Thyroid gland (tissue), 4 donors: ENCODE measurements around the gene TMPO. TPM values are rescaled to one million over a fixed set of nuclear protein-coding genes. Genes with fewer than 3 reads are reported as not detected.
"Not testable (repeated sequence)": the region's sequence is repeated elsewhere in the genome, so short reads cannot be mapped to it uniquely, and the experiment has no call there.

Experiments
- DNase-seq, 2 donors: peaks; one replicate each; pipeline ENCODE4 v3.0.0-alpha.2; 2019
- H3K27ac ChIP-seq, 3 donors: fragments of 200-600 bp; sonication (generic); 1 replicate in 2 of 3; 2 replicates in 1 of 3; pipeline ENCODE4 v1.5.1; 2016 to 2019; ENCODE audit warnings: mild to moderate bottlenecking in 1 of 3, moderate library complexity in 1 of 3
- H3K27me3 ChIP-seq: fragments of 200-600 bp; sonication (generic); one replicate; pipeline ENCODE4 v1.5.1; 2019
- H3K36me3 ChIP-seq, 2 donors: fragments of 200-600 bp; sonication (generic); one replicate each; pipeline ENCODE4 v1.5.1; 2016 to 2019
- H3K4me1 ChIP-seq, 2 donors: fragments of 200-600 bp; sonication (generic); one replicate each; pipeline ENCODE4 v1.5.1; 2017 to 2019
- H3K4me3 ChIP-seq, 3 donors: fragments of 200-600 bp; sonication (generic); replicated peaks in 1 of 3; 1 replicate in 2 of 3; 2 replicates in 1 of 3; pipeline ENCODE4 v1.5.1; 2016; ENCODE audit warnings: mild to moderate bottlenecking in 1 of 3
- H3K9me3 ChIP-seq: fragments of 200-600 bp; sonication (generic); one replicate; pipeline ENCODE4 v1.5.1; 2017
- CTCF ChIP-seq, 6 experiments: fragments of 200-600 bp in 3 of 6; fragments of 450-650 bp in 3 of 6; sonication (generic) in 3 of 6; IDR thresholded peaks; one replicate each; pipeline ENCODE4 v1.5.1; 2016 to 2019; ENCODE audit warnings: antibody characterized with exemption in 6 of 6, mild to moderate bottlenecking in 2 of 6, inconsistent platforms in 1 of 6, moderate library complexity in 1 of 6
- POLR2A ChIP-seq, 2 donors: fragments of 450-650 bp; IDR thresholded peaks; one replicate each; pipeline ENCODE4 v1.6.1; 2017; ENCODE audit warnings: antibody characterized with exemption in 2 of 2, mild to moderate bottlenecking in 2 of 2, moderate library complexity in 1 of 2
- WGBS, 2 donors: methylation state at CpG; one replicate each; pipeline ENCODE4 v1.1.5; 2017; 5-methylcytosine and 5-hydroxymethylcytosine counted together
- intact Hi-C: fragments of 100-400 bp; cut with DNase I; formaldehyde crosslinking; loops from one replicate; pipeline ENCODE4 v1.15.1; 2023
- total RNA-seq, 4 donors: library from RNA; depleted of rRNA; stranded (reverse); fragments of >200 nt; gene quantifications; one replicate each; pipeline ENCODE4 v1.2.3, GENCODE V29; 2016

Gene TMPO
- total RNA-seq, 4 donors from 2014 or later = 47.3 to 57.6 (median 55.6) TPM

DNA sequence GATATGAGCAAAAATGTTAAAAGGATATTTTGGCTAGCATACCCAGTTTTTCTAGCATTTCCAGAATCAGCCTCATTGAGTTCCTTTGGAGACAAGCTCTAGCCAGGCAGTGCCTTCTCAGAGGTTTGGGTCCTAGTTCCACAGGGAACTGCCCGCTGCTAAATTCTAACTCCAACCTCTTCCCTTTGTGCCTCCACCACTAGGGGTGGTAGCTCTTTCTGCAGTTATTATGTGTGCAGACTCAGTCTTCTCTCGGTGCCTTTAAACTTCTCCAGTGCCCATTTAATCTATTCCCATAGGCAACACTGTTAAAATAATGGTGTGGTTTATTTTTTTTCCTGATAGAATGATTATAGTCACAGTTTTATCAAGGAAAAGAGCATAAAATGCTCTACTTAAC lies 56.6 kb downstream of the TMPO start:
- H3K4me1 ChIP-seq = no peaks in the 10 kb centered on the region
- intact Hi-C loops = no loop called here
- no peaks in the 10 kb centered on the region for H3K27me3 ChIP-seq
- no peak for DNase-seq
- 63 to 85% methylated on average over 2 of the region's 2 CpGs for WGBS, 2 donors
- no peak overlapping the region for H3K27ac ChIP-seq
- TF ChIP-seq POLR2A (IDR thresholded peaks at IDR 0.05) (no peak), CTCF (IDR thresholded peaks at IDR 0.05) (no peak)
- H3K9me3 ChIP-seq = no peaks in the 10 kb centered on the region
- H3K4me3 ChIP-seq = no peak overlapping the region
- H3K36me3 ChIP-seq = no peaks in the 10 kb centered on the region

GRCh38 chr12:98574110-98574509 lies 58.7 kb downstream of the TMPO start:
- Histone ChIP-seq H3K36me3 (no peaks in the 10 kb centered on the region), H3K9me3 (no peaks in the 10 kb centered on the region), H3K4me3 (no peak overlapping the region), H3K4me1 (no peaks in the 10 kb centered on the region), H3K27ac (no peak overlapping the region), H3K27me3 (no peaks in the 10 kb centered on the region)
- WGBS, 2 donors = 79 to 89% methylated on average over 1 of the region's 1 CpG
- intact Hi-C loops = no loop called here
- DNase-seq = no peak
- TF ChIP-seq POLR2A (IDR thresholded peaks at IDR 0.05) = no peak
- no peak for TF ChIP-seq CTCF (IDR thresholded peaks at IDR 0.05)

DNA sequence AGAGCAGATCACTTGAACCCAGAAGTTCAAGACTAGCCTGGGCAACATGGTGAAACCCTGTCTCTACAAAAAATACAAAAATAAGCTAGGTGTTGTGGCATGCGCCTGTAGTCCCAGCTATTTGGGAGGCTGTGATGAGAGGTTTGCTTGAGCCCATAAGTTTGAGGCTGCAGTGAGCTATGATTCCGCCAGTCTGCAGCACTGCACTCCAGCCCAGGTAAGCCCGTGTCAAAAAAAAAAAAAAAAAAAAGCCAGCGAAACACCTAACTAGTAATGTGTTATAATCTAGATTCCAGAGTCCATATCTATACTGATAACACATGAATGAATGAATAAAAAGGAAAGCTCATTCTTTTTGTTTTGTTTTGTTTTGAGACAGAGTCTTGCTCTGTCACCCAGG lies 59.6 kb downstream of the TMPO start:
- Histone ChIP-seq H3K36me3 (no peaks in the 10 kb centered on the region), H3K4me1 (no peaks in the 10 kb centered on the region), H3K27me3 (no peaks in the 10 kb centered on the region), H3K4me3 (no peak overlapping the region), H3K27ac (no peak overlapping the region), H3K9me3 (no peaks in the 10 kb centered on the region)
- no peak for DNase-seq
- TF ChIP-seq POLR2A (IDR thresholded peaks at IDR 0.05) (no peak), CTCF (IDR thresholded peaks at IDR 0.05) (no peak)
- intact Hi-C loops = no loop called here
- WGBS, 2 donors = 91 to 98% methylated on average over 4 of the region's 4 CpGs

DNA sequence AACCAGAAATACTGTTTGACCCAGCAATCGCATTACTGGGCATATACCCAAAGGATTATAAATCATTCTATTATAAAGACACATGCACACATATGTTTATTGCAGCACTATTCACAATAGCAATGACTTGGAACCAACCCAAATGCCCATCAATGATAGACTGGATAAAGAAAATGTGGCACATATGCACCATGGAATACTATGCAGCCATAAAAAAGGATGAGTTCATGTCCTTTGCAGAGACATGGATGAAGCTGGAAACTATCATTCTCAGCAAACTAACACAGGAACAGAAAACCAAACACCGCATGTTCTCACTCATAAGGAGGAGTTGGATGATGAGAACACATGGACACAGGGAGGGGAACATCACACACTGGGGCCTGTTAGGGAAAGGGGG lies 61.4 kb downstream of the TMPO start:
- 97 to 99% methylated on average over 2 of the region's 2 CpGs for WGBS, 2 donors
- H3K4me3 ChIP-seq, H3K9me3 ChIP-seq, intact Hi-C loops, DNase-seq, H3K27ac ChIP-seq, H3K27me3 ChIP-seq, H3K36me3 ChIP-seq, H3K4me1 ChIP-seq: not testable (repeated sequence)

DNA sequence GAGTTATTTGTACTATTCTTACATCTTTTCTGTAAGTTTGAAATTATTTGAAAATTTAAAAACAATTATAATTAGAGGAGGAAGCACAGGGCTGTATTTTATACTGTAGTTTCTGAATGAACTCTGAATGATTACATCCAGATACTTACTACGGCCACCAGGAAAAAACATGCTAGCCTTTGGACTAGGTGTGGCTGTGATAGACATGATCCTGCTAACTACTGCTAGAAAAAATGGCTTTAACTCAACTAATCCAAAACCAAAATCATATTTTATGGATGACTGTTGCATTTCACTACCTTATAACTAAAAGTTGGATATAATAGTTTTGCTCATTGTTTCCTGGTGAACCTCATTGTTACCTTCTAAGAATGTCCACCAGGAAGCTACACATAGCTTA lies 63.0 kb downstream of the TMPO start:
- no peak overlapping the region for H3K4me3 ChIP-seq
- no peak for DNase-seq
- WGBS, 2 donors = 92 to 93% methylated on average over 1 of the region's 1 CpG
- no peaks in the 10 kb centered on the region for H3K9me3 ChIP-seq
- TF ChIP-seq CTCF (IDR thresholded peaks at IDR 0.05) (no peak), POLR2A (IDR thresholded peaks at IDR 0.05) (no peak)
- no peaks in the 10 kb centered on the region for H3K4me1 ChIP-seq
- H3K36me3 ChIP-seq = no peaks in the 10 kb centered on the region
- intact Hi-C loops = no loop called here
- no peaks in the 10 kb centered on the region for H3K27me3 ChIP-seq
- no peak overlapping the region for H3K27ac ChIP-seq

GRCh38 chr12:98578821-98579220 lies 63.4 kb downstream of the TMPO start:
- Histone ChIP-seq H3K27ac (no peak overlapping the region), H3K36me3 (no peaks in the 10 kb centered on the region), H3K4me1 (no peaks in the 10 kb centered on the region), H3K27me3 (no peaks in the 10 kb centered on the region), H3K4me3 (no peak overlapping the region), H3K9me3 (no peaks in the 10 kb centered on the region)
- DNase-seq = no peak
- intact Hi-C loops = no loop called here
- WGBS, 2 donors = 78 to 88% methylated on average over 2 of the region's 2 CpGs
- TF ChIP-seq CTCF (IDR thresholded peaks at IDR 0.05) (no peak), POLR2A (IDR thresholded peaks at IDR 0.05) (no peak)
